NCI-H748 (cell line): Measurements from ENCODE around the gene CBX5.
"Not testable (repeated sequence)": the region's sequence is repeated elsewhere in the genome, so short reads cannot be mapped to it uniquely, and the experiment has no call there.

Source experiments
- DNase-seq: peaks from one replicate; lab custom pipeline; 2025; ENCODE audit not compliant: unreplicated experiment; lab: John Stamatoyannopoulos, UW

The CBX5 gene

GRCh38 chr12:54270345-54270744 is 9.6 kb downstream of the CBX5 start:
- no peak for DNase-seq

DNA sequence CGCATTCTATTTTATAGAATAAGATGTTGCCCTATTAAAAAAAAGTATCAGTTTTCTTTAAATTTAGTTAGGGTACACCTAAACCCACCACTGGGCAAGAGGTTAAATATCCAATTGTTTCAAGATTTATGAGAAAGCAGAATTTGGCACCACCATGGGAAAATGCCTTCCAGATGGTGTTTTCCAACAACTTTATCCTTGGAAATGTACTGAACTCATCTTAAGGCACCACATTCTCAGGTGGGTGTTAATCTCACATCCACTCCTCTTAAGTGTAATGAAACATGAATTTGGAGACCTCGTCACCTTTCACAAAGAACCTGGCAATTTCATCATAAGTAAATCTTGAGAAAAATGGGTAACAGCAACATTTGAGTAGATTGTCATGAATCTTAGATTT is 13.1 kb downstream of the CBX5 start:
- no peak for DNase-seq

DNA sequence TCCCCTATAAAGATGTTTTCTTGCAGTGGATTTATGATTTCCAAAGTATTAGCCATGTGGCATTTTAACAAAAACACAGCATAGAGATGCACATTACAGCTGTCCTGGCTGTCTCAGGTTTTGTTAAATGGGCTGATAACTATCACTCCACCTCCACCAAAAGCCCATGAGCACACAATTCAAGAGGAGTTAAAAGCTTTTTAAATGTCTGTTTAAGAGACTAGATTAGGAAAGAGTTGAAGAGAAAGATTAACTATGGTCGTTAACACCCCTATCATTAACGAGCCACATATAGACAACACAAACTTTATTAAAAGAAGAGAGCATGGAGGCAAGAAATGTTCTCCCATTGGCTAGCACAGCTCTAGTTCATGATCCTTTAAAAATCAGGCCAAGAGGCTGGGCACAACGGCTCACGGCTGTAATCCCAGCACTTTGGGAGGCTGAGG is 14.5 kb downstream of the CBX5 start:
- DNase-seq = no peak

GRCh38 chr12:54262403-54262925 is 17.5 kb downstream of the CBX5 start:
- DNase-seq = no peak

DNA sequence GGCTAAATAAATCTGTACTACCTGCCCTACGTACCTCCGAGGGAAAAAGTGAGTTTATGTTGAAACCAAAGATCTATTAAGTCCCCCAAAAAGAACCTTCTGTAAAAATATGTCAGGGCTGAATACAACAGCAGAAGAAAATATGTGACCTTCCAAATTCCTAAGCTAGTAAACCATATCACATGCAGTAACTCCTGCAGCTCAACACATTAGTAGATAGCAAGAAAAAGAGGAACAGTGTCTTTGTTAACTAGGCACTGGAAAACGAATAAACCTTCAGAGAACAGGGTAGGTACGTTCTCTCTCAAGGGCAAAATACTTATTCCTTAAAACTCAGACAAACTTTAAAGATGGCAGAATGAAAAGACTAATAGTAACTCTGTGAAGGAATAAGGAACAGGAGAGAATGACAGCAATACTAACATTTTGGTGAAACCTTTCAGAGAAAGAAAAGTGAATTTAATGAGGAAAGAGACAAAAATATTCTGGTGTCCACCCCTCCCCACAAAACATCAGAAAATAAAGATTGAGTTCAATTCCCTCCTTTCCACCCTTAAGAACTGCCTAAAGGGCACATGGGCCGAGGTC is 18.0 kb downstream of the CBX5 start:
- DNase-seq = no peak

DNA sequence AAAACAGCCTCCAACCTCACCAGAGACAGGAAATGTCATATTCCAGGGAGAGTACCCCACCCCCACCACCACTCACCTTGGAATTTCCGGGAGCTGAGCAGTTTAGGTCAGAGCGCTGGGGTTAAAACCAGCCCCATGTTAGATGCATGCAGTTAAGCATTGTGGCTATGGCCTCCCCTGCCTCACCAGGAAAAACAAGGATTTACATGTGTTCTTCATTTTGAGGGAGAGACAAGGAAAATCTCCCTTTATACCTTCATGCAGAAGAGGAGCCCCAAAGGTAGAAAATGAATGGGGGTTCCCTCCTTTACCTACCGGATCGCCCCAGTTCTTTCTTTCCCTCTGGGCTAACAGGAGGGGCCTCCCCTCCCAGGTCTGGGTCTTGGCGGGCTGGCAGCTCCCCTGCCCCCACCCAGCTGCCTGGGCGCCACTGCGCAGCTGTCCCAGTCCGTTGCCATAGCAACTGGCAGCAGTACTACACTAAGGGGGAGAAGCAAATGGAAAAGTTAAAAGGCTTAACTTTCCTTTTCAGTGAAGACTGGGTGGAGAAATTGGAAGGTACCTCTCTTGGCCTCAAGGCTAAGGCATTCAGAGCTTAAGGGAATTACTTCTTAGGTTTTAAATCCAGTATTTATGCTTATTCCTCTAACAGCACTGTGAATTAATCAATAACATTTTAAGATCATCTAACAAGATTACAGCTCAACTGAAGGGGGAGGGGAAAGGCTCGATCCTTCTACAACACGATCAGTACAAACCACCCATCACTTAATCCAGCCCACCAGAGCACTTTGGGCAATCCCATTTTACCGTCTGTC is 20.5 kb downstream of the CBX5 start:
- peak; percentile 98 for DNase-seq

GRCh38 chr12:54258201-54258681 is 21.7 kb downstream of the CBX5 start:
- no peak for DNase-seq

DNA sequence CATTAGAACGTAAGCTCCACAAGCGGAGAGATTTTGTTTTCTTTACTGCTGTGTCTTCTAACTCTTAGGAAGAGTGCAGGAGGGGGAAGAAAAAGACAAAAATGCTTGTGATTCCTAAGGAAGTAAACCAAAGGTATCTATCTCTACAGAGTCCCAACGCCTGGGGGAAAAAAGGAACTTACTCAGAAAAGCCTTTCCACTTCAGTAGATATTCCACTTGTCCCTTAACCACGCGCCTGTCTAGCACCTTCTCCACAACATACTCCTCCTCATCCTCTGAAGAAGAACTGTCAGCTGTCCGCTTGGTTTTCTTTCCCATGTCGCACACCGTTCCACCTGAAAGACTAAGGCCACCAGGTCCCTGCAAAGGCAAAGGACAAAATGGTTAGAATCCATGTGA is 22.6 kb downstream of the CBX5 start:
- DNase-seq = no peak

DNA sequence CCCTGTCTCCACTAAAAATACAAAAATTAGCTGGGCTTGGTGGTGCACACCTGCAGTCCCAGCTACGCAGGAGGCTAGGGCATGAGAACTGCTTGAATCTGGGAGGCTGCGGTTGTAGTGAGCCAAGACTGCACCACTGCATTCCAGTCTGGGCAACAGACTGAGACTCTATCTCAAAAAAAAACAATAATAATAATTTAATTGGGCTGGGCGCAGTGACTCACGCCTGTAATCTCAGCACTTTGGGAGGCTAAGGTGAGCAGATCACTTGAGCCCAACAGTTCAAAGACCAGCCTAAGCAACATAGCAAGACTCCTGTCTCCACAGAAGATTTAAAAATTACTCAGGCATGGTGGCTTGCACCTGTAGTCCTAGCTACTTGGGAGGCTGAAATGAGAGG is 26.7 kb downstream of the CBX5 start:
- no peak for DNase-seq

DNA sequence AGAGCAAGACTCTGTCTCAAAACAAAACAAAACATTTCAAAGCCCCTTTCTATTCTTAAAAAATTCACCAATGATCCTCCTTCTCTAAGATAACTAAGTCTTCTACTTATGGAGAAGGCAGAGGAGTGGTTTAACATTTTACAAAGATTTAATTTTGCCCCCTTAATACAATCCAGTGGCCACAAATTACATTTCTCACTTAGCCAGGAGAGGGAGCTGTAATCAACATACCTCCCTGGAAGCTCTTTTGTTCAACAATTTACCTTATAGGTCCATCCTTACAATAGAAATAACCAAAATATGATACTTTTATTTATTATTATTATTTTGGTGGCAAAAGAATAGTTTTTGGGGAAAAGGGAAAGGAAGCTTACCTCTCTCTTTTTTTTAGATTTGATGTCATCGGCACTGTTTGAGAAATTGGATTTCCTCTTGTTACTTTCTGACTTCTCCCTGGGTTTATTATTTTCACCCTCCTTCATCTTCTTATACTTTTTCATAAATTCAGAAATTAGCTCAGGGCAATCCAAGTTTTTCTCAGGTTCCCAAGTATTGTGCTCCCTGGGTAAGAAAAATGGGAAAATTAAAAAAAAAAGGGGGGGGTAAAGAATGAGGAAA is 28.1 kb downstream of the CBX5 start:
- peak; percentile 57 for DNase-seq

DNA sequence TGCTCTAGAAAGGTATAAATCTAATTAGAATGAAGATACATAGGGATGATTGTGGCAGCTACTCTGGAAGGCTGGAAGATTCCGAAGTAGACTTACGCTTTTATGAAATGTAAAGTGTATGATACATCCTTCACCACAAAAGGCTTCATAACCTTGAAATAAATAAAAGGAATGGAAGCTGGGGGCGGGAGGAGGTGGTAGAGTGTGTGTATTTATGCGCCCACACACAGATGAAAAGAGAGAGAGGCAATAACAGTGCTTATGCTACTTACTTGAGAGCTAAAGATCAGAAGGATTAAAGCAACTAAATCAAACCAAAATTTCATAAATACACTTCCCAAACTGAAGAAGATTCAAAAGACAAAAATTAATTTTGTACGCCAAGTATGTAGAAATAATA is 30.4 kb downstream of the CBX5 start:
- DNase-seq = no peak

- no peak for DNase-seq
Observed at GRCh38 chr12:54246011-54246641, 33.8 kb downstream of the CBX5 start.

DNA sequence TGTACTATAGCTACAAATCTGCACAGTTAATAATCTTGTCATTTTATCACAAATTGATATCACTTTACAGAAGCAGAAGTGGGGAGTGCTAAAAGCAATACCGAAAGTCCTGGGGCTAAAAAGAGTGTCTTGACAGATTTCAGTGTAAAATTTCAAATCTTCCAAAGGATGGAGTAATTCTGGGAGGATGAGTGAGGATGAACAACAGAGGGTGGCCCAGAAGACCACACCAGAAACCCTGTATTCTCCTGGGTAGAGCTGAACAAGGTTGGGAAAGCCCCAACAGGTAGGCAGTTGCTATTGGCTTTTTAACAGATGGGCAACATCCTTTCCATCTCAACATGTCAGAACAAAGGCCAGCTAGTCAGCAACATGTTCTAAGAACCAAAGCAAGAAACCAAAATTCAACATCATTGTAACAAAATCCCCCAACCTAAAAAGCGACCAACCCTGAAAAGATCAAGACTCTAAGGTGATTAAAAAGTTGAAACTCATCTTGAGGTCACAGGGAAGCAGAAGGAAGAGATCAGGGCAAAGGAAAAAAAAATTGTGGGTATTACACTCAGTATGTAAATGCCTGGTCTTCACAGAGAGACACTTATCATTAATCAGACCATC is 38.8 kb downstream of the CBX5 start:
- no peak for DNase-seq

- DNase-seq = no peak
Observed at GRCh38 chr12:54240129-54240528, 39.8 kb downstream of the CBX5 start.

DNA sequence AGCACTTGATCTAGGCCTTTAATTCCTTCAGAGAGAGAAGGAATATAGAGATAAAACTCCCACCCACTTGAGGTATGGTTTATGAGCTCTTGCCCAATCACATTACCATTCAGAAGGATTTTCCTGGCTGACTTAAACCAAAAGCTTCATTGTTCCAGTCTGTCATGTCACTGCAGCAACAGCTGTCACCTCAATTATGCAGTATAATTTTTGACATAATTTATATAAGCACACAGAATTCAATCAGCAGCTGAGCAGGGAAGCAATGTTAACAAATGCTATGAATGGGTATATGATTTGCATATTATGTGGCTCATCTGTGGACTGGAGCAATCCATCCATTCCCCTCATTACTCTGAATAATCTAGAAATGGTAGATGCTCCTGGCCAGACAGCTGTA is 40.3 kb downstream of the CBX5 start:
- no peak for DNase-seq

- DNase-seq = no peak
Observed at GRCh38 chr12:54238531-54238930, 41.4 kb downstream of the CBX5 start.

DNA sequence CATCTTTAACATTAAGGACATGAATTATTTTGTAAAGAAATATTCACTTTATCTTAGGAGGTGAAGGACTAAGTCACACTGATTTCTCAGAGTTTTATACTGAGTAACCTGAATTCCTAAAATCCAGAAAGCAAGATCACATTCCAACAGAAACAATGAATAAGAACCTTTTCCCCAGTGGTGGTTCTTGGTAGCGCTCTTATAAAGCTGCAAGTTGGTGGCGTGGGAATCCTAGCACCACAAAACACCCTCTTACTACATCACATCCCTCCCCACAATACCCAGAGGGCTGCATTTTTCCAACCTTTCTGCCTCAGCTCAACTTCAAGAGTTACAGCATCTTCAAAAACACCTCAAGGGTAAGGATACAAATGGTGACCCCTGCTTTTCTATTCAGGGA is 47.1 kb downstream of the CBX5 start:
- DNase-seq = no peak

DNA sequence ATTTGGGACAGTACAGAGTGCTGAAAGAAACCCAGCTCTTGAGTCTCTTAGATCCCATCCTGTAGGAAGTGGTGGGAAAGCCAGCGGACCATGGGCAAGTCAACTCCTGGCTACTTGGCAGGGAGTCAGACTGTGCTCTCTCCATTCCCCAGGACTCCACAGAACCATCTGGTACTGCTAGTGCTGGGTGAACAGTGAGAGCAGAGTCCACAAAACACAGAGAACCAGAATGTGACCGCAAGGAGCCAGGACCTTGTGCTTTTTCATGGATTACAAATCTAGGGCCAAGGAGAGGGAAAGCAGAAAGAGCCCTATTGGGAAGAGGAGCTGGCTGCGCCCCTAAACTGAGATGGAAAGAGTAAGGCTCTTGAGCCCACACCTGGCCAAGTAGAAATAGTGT is 48.7 kb downstream of the CBX5 start:
- DNase-seq = not testable (repeated sequence)

- no peak for DNase-seq
Observed at GRCh38 chr12:54230555-54230954, 49.4 kb downstream of the CBX5 start.

- DNase-seq = no peak
Observed at GRCh38 chr12:54229624-54230212, 50.2 kb downstream of the CBX5 start.

GRCh38 chr12:54228471-54228870 is 51.5 kb downstream of the CBX5 start:
- no peak for DNase-seq
